K562 (cell line): ENCODE measurements around the gene IL6ST. TPM values are rescaled to one million over a fixed set of nuclear protein-coding genes. Genes with fewer than 3 reads are reported as not detected.

Experiments
- ATAC-seq: fragments of 200-7000 bp; cut with Tn5 transposase; 3 replicates; pipeline ENCODE4 v1.9.1; 2020; ENCODE audit warnings: moderate library complexity
- BruUV-seq: library from RNA; stranded (reverse); fragments of 400-500 nt; replicated peaks from 2 replicates; lab custom pipeline; 2021; lab: Mats Ljungman, UMichigan
- CTCF ChIA-PET: fragments of 300-600 bp; formaldehyde crosslinking; extraction: SDS; loops from one replicate; lab custom pipeline; 2021; ENCODE audit warnings: low intra/inter-chr PET ratio; lab: Yijun Ruan, JAX
- POLR2A ChIA-PET: fragments of 300-600, 350-650 bp; sonication (Branson Sonifier 250); formaldehyde crosslinking; extraction: SDS; loops from one replicate; lab custom pipeline; 2021; ENCODE audit warnings: antibody characterized with exemption, inconsistent platforms; lab: Yijun Ruan, JAX
- DNase-seq, 4 experiments: peaks; one replicate each; pipeline versions ENCODE4 v3.0.0 to v3.0.0-alpha.2; 2011 to 2018; ENCODE audit warnings: low spot score in 3 of 4, mixed read lengths in 3 of 4; ENCODE audit errors: extremely low read depth in 1 of 4
- FAIRE-seq: peaks from 2 replicates; lab custom pipeline; 2011; peaks lifted over from hg19 to GRCh38; lab: Jason Lieb, UNC
- H2AFZ ChIP-seq: 2 replicates; pipeline ENCODE4 v1.6.0; 2011; ENCODE audit warnings: low read depth, low read length, control low read depth, inconsistent platforms
- H3K27ac ChIP-seq: fragments of 200-600 bp; 3 replicates; pipeline ENCODE4 v1.8.0; 2011; ENCODE audit warnings: low read depth, mild to moderate bottlenecking, control low read depth, inconsistent platforms, low read length, moderate library complexity, mixed read lengths; ENCODE audit errors: extremely low read depth
- H3K27me3 ChIP-seq, 2 experiments: fragments of 300-600 bp in 1 of 2; 2 replicates in 1 of 2; 3 replicates in 1 of 2; pipeline versions ENCODE4 v1.6.0 to v1.8.0; 2011; ENCODE audit warnings: inconsistent platforms in 2 of 2, low read length in 2 of 2, mild to moderate bottlenecking in 1 of 2, mixed read lengths in 1 of 2, moderate library complexity in 1 of 2; ENCODE audit not compliant: control insufficient read depth in 2 of 2, insufficient read depth in 2 of 2
- H3K36me3 ChIP-seq: fragments of 300-600 bp; 3 replicates; pipeline ENCODE4 v1.8.0; 2011; ENCODE audit warnings: mild to moderate bottlenecking, low read length, inconsistent platforms; ENCODE audit not compliant: control insufficient read depth, insufficient read depth
- H3K4me1 ChIP-seq, 2 experiments: fragments of 200-600 bp in 1 of 2; replicated peaks in 1 of 2; 2 replicates in 1 of 2; 3 replicates in 1 of 2; pipeline versions ENCODE4 v1.5.1 to v1.8.0; 2011; ENCODE audit warnings: inconsistent platforms in 2 of 2, low read length in 2 of 2, mild to moderate bottlenecking in 1 of 2, mixed read lengths in 1 of 2, moderate library complexity in 1 of 2; ENCODE audit not compliant: control insufficient read depth in 2 of 2, insufficient read depth in 2 of 2
- H3K4me2 ChIP-seq: 2 replicates; pipeline ENCODE4 v1.6.1; 2011; ENCODE audit warnings: low read length, control low read depth, inconsistent platforms, mixed read lengths; ENCODE audit not compliant: insufficient read depth
- H3K4me3 ChIP-seq: fragments of 200-600 bp; sonication (generic), shearing (Covaris generic); 2 replicates; pipeline ENCODE4 v1.5.1; 2016; ENCODE audit warnings: control low read depth, inconsistent platforms
- H3K79me2 ChIP-seq: fragments of 200-600 bp; 3 replicates; pipeline ENCODE4 v1.8.0; 2011; ENCODE audit warnings: low read length, inconsistent platforms; ENCODE audit not compliant: control insufficient read depth, insufficient read depth
- H3K9ac ChIP-seq, 2 experiments: 2 replicates each; pipeline versions ENCODE4 v1.6.0 to v1.6.1; 2011; ENCODE audit warnings: low read depth in 2 of 2, low read length in 2 of 2, control low read depth in 1 of 2, inconsistent platforms in 1 of 2, mild to moderate bottlenecking in 1 of 2, mixed read lengths in 1 of 2; ENCODE audit not compliant: insufficient read depth in 1 of 2
- H3K9me1 ChIP-seq: one replicate; pipeline ENCODE4 v1.6.0; 2011; ENCODE audit warnings: inconsistent platforms, mild to moderate bottlenecking, low read length, moderate library complexity; ENCODE audit not compliant: control insufficient read depth, insufficient read depth
- H3K9me3 ChIP-seq: replicated peaks from 2 replicates; pipeline ENCODE4 v1.5.1; 2011; ENCODE audit warnings: low read depth, low read length, inconsistent platforms; ENCODE audit not compliant: control insufficient read depth, insufficient read depth
- H4K20me1 ChIP-seq: replicated peaks from 2 replicates; pipeline ENCODE4 v1.6.1; 2011; ENCODE audit warnings: low read length, inconsistent platforms, mixed read lengths; ENCODE audit not compliant: control insufficient read depth, insufficient read depth
- ARID3B ChIP-seq: fragments of 250-450 bp; sonication (Bioruptor Pico); IDR thresholded peaks from 2 replicates; pipeline ENCODE4 v1.4.0; 2020; ENCODE audit warnings: borderline replicate concordance
- ATF3 ChIP-seq, 2 experiments: fragments of 450-650 bp in 1 of 2; sonication (generic) in 1 of 2; formaldehyde crosslinking in 1 of 2; IDR thresholded peaks in 1 of 2; conservative IDR thresholded peaks in 1 of 2; 2 replicates each; pipeline versions ENCODE4 v1.6.1 to v1.8.1; 2016 to 2023; ENCODE audit warnings: mild to moderate bottlenecking in 2 of 2, moderate library complexity in 2 of 2, inconsistent platforms in 1 of 2, missing genetic modification reagents in 1 of 2
- ATF7 ChIP-seq: fragments of 450-650 bp; IDR thresholded peaks from 2 replicates; pipeline ENCODE4 v1.7.1; 2014; ENCODE audit warnings: mild to moderate bottlenecking, moderate library complexity
- JUND ChIP-seq, 2 experiments: IDR thresholded peaks; 2 replicates in 1 of 2; 3 replicates in 1 of 2; pipeline ENCODE4 v1.6.1; 2011; ENCODE audit warnings: borderline replicate concordance in 2 of 2, low read depth in 2 of 2, low read length in 2 of 2, improper control_type of control experiment in 1 of 2, missing biosample characterization in 1 of 2, missing genetic modification characterization in 1 of 2, missing genetic modification reagents in 1 of 2
- WGBS: fragments of 100-300 bp; shearing (Covaris generic); methylation state at CpG from one replicate; pipeline ENCODE4 v1.1.6; 2016; ENCODE audit warnings: low coverage, mixed read lengths; ENCODE audit not compliant: insufficient coverage; ENCODE audit errors: missing lambda C conversion rate; 5-methylcytosine and 5-hydroxymethylcytosine counted together
- in situ Hi-C: fragments of 300-500 bp; cut with MboI; formaldehyde crosslinking; loops from 4 replicates; pipeline ENCODE4 v1.15.0; 2018; ENCODE audit warnings: inconsistent platforms, mixed read lengths
- intact Hi-C: fragments of 100-400 bp; cut with micrococcal nuclease; formaldehyde crosslinking; loops from 2 replicates; pipeline ENCODE4 v1.14.2; 2022
- polyA plus RNA-seq, 8 experiments: library from polyadenylated mRNA; depleted of rRNA in 4 of 8; stranded (reverse) in 5 of 8; unstranded in 3 of 8; fragments of >200 nt; fragmentation: Nextera tagmentation in 2 of 8; fragmentation: Illumina TruSeq in 1 of 8; extraction: Ambion mirVana in 2 of 8; extraction: Trizol in 1 of 8; gene quantifications; 2 replicates each; pipeline versions ENCODE4 v1.2.1 to v1.2.3, GENCODE V29; 2011 to 2014; ENCODE audit warnings: inconsistent platforms in 1 of 8, missing spikeins in 1 of 8
- total RNA-seq, 7 experiments: library from RNA; depleted of rRNA in 6 of 7; stranded (reverse); fragments of >200 nt in 6 of 7; fragmentation: Illumina TruSeq in 2 of 7; extraction: Trizol in 2 of 7; gene quantifications; 2 replicates each; pipeline versions ENCODE4 v1.2.1 to v1.2.3, GENCODE V29; 2011 to 2021; ENCODE audit warnings: low replicate concordance in 1 of 7

Gene IL6ST
- total and polyA plus RNA-seq, 9 of the 15 experiments (the other 6 are each of a cell fraction or from before 2014, with no cell fraction given) = 2.0 to 27.0 (median 7.9) TPM

- no peak for DNase-seq
- Histone ChIP-seq H4K20me1 (0 out of 2 replicates have a peak, but pooled peaks cover 2% of the 10 kb centered on the region), H3K79me2 (no peaks in the 10 kb centered on the region), H2AFZ (no peak overlapping the region), H3K4me2 (no peak overlapping the region), H3K9ac (no peak overlapping the region), H3K27me3 (peaks cover under 1 to 11% of the 10 kb centered on the region in 2 experiments; a peak in 2 of 5 replicates), H3K9me3 (no peaks in the 10 kb centered on the region), H3K4me3 (no peak overlapping the region), H3K4me1 (no peaks in the 10 kb centered on the region; a peak in 1 of 5 replicates), H3K9me1 (no peaks in the 10 kb centered on the region), H3K36me3 (peaks cover 2% of the 10 kb centered on the region; the same call in 1 of the 3 replicates), H3K27ac (no peak overlapping the region)
- FAIRE-seq = no peak
- no peak for TF ChIP-seq ARID3B (CRISPR knock-in tag)
- TF ChIP-seq JUND (IDR thresholded peaks at IDR 0.05; ENCODE audit: borderline replicate concordance, low read depth, low read length) = peak; percentile 41; the same call in 1 of the 2 replicates
- no peak; the same call in 2 of the 3 replicates for TF ChIP-seq JUND (tag; IDR thresholded peaks at IDR 0.05; ENCODE audit: borderline replicate concordance, low read depth, low read length)
- peak; percentile 77 for TF ChIP-seq ATF3 (IDR thresholded peaks at IDR 0.05)
- no peak for TF ChIP-seq ATF3 (CRISPR knock-in tag; conservative IDR thresholded peaks at IDR 0.05)
- TF ChIP-seq ATF7 = 0 out of 2 replicates have a peak, but pooled peaks have one; percentile 74
- in situ Hi-C loops = loop anchor here (10.0 to 25.0 kb wide), 2 partner anchors 141 to 903 kb away; no protein-coding TSS in a partner anchor
- 48% methylated on average over 9 of the region's 9 CpGs for WGBS
- ATAC-seq = no peak
- CTCF ChIA-PET = no interaction called here
- POLR2A ChIA-PET = interaction anchor here (1.1 kb wide), 1 partner anchor 9 kb away, joined by 3 read pairs; no protein-coding TSS in a partner anchor
- BruUV-seq = no TSS peak
- intact Hi-C loops = loop anchor here (5.0 kb wide), 1 partner anchor 762 kb away; the partner anchor contains the start of gene CDC20B
Observed at GRCh38 chr5:55934115-55934613, 60.6 kb downstream of the IL6ST start.
